D721Med (cell line): Measurements from ENCODE around the gene COQ7.

ENCODE experiments used
- DNase-seq: peaks from one replicate; pipeline ENCODE4 v3.0.0; 2011; ENCODE audit warnings: low spot score; ENCODE audit not compliant: insufficient read length
- FAIRE-seq: peaks from 2 replicates; lab custom pipeline; 2011; peaks lifted over from hg19 to GRCh38; lab: Jason Lieb, UNC
- CTCF ChIP-seq: IDR thresholded peaks from 2 replicates; pipeline ENCODE4 v1.5.1; 2012; ENCODE audit warnings: mild to moderate bottlenecking, control low read depth; ENCODE audit not compliant: insufficient read depth; ENCODE audit errors: missing control alignments

The COQ7 gene

GRCh38 chr16:19109288-19109664 lies 41.9 kb downstream of the COQ7 start:
- no peak for DNase-seq
- no peak for TF ChIP-seq CTCF
- FAIRE-seq: no peak

GRCh38 chr16:19110537-19111360 lies 43.3 kb downstream of the COQ7 start:
- FAIRE-seq (no peak), DNase-seq (no peak)
- no peak for TF ChIP-seq CTCF

GRCh38 chr16:19112099-19112407 lies 44.6 kb downstream of the COQ7 start:
- DNase-seq (no peak), FAIRE-seq (no peak)

GRCh38 chr16:19113577-19114358 lies 46.4 kb downstream of the COQ7 start, which contains the start of gene ITPRIPL2:
Gene ITPRIPL2 (plus strand): TSS chr16:19113964. CDS start chr16:19114462, 498 bp downstream.
- no peak for TF ChIP-seq CTCF
- DNase-seq: no peak
- no peak for FAIRE-seq

More at GRCh38 chr16:19112099-19112407, 44.6 kb downstream of the COQ7 start:
- TF ChIP-seq CTCF: no peak

GRCh38 chr16:19114359-19115147 lies 47.1 kb downstream of the COQ7 start:
- FAIRE-seq: no peak
- DNase-seq: no peak

More at GRCh38 chr16:19114359-19115147, 47.1 kb downstream of the COQ7 start:
- TF ChIP-seq CTCF: no peak
